BJ (cell line): ENCODE measurements around the gene ACOX2. TPM values are rescaled to one million over a fixed set of nuclear protein-coding genes. Genes with fewer than 3 reads are reported as not detected.

ENCODE experiments used
- CTCF ChIA-PET: fragments of 350-600 bp; formaldehyde crosslinking; extraction: SDS; loops from one replicate; lab custom pipeline; 2021; ENCODE audit warnings: antibody characterized with exemption, inconsistent platforms; lab: Yijun Ruan, JAX
- POLR2A ChIA-PET: fragments of 300-600 bp; sonication (Branson Sonifier 250); formaldehyde crosslinking; extraction: SDS; loops from one replicate; lab custom pipeline; 2021; ENCODE audit warnings: antibody characterized with exemption; lab: Charles Lee
- DNase-seq: peaks from one replicate; pipeline ENCODE4 v3.0.0-alpha.2; 2011; ENCODE audit warnings: low read depth
- H3K27me3 ChIP-seq: 2 replicates; pipeline ENCODE4 v1.6.0; 2011; ENCODE audit warnings: low read length; ENCODE audit not compliant: control insufficient read depth, insufficient read depth
- H3K36me3 ChIP-seq: 2 replicates; pipeline ENCODE4 v1.5.1; 2011; ENCODE audit warnings: low read length; ENCODE audit not compliant: control insufficient read depth, insufficient read depth
- H3K4me3 ChIP-seq: 2 replicates; pipeline ENCODE4 v1.5.1; 2011; ENCODE audit warnings: low read depth, mild to moderate bottlenecking, control low read depth, low read length
- CTCF ChIP-seq: IDR thresholded peaks from 2 replicates; pipeline ENCODE4 v1.5.1; 2011; ENCODE audit warnings: low read depth, mild to moderate bottlenecking, control low read depth, inconsistent platforms, low read length, moderate library complexity; ENCODE audit not compliant: insufficient read depth
- polyA plus RNA-seq: library from polyadenylated mRNA; depleted of rRNA; stranded (reverse); fragments of >200 nt; gene quantifications from 2 replicates; pipeline ENCODE4 v1.2.3, GENCODE V29; 2011

ACOX2 gene
- polyA plus RNA-seq, 1 experiment = 39.6 TPM

- H3K4me3 ChIP-seq = no peak overlapping the region
- H3K27me3 ChIP-seq = peaks cover 4% of the 10 kb centered on the region
- TF ChIP-seq CTCF = no peak
- DNase-seq = no peak
- H3K36me3 ChIP-seq = no peaks in the 10 kb centered on the region
- ChIA-PET POLR2A (no interaction called here), CTCF (interaction anchor here (2.2 to 4.7 kb wide), 2 partner anchors 12 to 49 kb away, joined by 12 to 34 read pairs; no protein-coding TSS in a partner anchor)
These were observed 44.5 kb upstream of the ACOX2 start for GRCh38 chr3:58581328-58582091.

GRCh38 chr3:58580826-58581327, 43.9 kb upstream of the ACOX2 start:
- CTCF ChIA-PET = interaction anchor here (2.0 to 2.2 kb wide), 2 partner anchors 12 to 49 kb away, joined by 8 to 12 read pairs; no protein-coding TSS in a partner anchor
- Histone ChIP-seq H3K4me3 (no peak overlapping the region), H3K36me3 (no peaks in the 10 kb centered on the region), H3K27me3 (peaks cover 1% of the 10 kb centered on the region)
- POLR2A ChIA-PET = no interaction called here
- no peak for TF ChIP-seq CTCF
- no peak for DNase-seq

GRCh38 chr3:58578873-58579272, 41.9 kb upstream of the ACOX2 start:
- no peaks in the 10 kb centered on the region for H3K36me3 ChIP-seq
- POLR2A ChIA-PET = no interaction called here
- no peaks in the 10 kb centered on the region for H3K27me3 ChIP-seq
- CTCF ChIA-PET = interaction anchor here (2.0 to 3.1 kb wide), 2 partner anchors 10 to 51 kb away, joined by 8 to 13 read pairs; no protein-coding TSS in a partner anchor
- no peak overlapping the region for H3K4me3 ChIP-seq
- TF ChIP-seq CTCF = no peak
- no peak for DNase-seq

- ChIA-PET POLR2A (no interaction called here), CTCF (interaction anchor here (1.4 to 16.7 kb wide), 3 partner anchors 9 to 50 kb away, joined by 4 to 371 read pairs (median 13); no protein-coding TSS in a partner anchor)
- H3K27me3 ChIP-seq = no peaks in the 10 kb centered on the region
- H3K4me3 ChIP-seq = no peak within 1 kb of the TSS
- no peaks in the 10 kb centered on the region for H3K36me3 ChIP-seq
- DNase-seq = peak; percentile 46
- peak; percentile 62 for TF ChIP-seq CTCF
These were observed 40.4 kb upstream of the ACOX2 start, which contains the start of gene FAM107A for GRCh38 chr3:58577269-58577821. TSS of gene FAM107A (minus strand) at chr3:58577391. CDS start at chr3:58569860, 7,531 bp downstream.

- Histone ChIP-seq H3K36me3 (no peaks in the 10 kb centered on the region), H3K4me3 (no peak overlapping the region), H3K27me3 (no peaks in the 10 kb centered on the region)
- no peak for DNase-seq
- TF ChIP-seq CTCF = no peak
- ChIA-PET POLR2A (no interaction called here), CTCF (interaction anchor here (2.4 to 16.7 kb wide), 2 partner anchors 8 to 50 kb away, joined by 14 to 371 read pairs; no protein-coding TSS in a partner anchor)
These were observed 39.7 kb upstream of the ACOX2 start for GRCh38 chr3:58576716-58577115.
